RWPE1 (cell line): ENCODE data around the gene SOX1.

Experiments
- CTCF ChIA-PET: fragments of 350-600 bp; sonication (Branson Sonifier 250); formaldehyde crosslinking; extraction: SDS; loops from one replicate; lab custom pipeline; 2021; lab: Yijun Ruan, JAX
- POLR2A ChIA-PET: fragments of 400-600 bp; formaldehyde crosslinking; extraction: SDS; loops from one replicate; lab custom pipeline; 2020; ENCODE audit warnings: antibody characterized with exemption; ENCODE audit not compliant: low non-redundant PET; lab: Yijun Ruan, JAX
- DNase-seq: peaks from one replicate; pipeline ENCODE4 v3.0.0; 2012; ENCODE audit warnings: low spot score
- H3K27ac ChIP-seq: fragments of 450-650 bp; 2 replicates; pipeline ENCODE4 v1.5.1; 2017
- TF ChIP-seq, protein P1 (sequence below): fragments of 450-650 bp; conservative IDR thresholded peaks from 2 replicates; pipeline ENCODE4 v1.5.1; 2017; ENCODE audit warnings: low read depth, mild to moderate bottlenecking

SOX1 gene

DNA sequence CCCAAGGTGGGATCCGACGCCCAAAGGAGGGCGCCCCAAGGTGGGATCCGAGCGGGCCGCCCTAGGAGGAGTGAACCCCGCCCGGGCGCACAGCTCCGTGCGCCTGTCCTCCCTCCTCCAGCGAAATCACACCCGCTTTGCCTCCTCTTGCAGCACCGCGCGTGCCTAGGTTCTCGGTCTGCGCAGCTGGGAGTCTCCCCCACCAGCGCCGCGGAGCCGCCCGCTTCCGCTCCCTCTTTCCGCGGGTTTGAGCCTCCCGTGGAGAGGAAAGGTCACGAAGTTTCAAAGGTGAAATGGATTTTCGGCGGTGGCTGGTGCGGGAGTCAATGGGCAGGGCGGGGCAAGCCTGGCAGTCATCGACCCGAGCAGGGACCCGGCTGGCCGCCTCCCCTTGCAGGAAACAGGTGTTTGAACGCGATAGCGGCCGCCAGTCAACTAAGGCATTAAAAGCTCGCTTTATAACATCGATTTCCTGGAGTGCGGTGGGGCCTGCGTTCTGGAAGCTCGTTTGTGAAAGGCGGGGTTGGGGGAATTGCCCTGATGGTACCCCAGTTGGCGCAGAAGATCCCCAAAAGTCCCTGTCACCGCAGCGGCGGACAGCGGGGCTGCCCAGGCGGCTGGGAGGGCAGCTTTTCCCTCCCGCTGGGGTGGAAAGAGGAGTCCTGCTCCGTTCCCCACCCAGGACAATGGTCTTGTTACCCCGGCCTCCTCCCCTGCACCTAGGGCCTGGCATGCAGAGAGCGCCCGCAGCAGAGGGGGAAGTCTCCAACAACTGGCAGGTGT lies 9.0 kb upstream of the SOX1 start:
- H3K27ac ChIP-seq, result no peak overlapping the region
- ChIA-PET CTCF (interaction anchor here (0.6 kb wide), 1 partner anchor 419 kb away, joined by 3 read pairs; no protein-coding TSS in a partner anchor), POLR2A (no interaction called here)
- DNase-seq, result no peak
- TF ChIP-seq, protein P1, sequence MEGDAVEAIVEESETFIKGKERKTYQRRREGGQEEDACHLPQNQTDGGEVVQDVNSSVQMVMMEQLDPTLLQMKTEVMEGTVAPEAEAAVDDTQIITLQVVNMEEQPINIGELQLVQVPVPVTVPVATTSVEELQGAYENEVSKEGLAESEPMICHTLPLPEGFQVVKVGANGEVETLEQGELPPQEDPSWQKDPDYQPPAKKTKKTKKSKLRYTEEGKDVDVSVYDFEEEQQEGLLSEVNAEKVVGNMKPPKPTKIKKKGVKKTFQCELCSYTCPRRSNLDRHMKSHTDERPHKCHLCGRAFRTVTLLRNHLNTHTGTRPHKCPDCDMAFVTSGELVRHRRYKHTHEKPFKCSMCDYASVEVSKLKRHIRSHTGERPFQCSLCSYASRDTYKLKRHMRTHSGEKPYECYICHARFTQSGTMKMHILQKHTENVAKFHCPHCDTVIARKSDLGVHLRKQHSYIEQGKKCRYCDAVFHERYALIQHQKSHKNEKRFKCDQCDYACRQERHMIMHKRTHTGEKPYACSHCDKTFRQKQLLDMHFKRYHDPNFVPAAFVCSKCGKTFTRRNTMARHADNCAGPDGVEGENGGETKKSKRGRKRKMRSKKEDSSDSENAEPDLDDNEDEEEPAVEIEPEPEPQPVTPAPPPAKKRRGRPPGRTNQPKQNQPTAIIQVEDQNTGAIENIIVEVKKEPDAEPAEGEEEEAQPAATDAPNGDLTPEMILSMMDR, result no peak

DNA sequence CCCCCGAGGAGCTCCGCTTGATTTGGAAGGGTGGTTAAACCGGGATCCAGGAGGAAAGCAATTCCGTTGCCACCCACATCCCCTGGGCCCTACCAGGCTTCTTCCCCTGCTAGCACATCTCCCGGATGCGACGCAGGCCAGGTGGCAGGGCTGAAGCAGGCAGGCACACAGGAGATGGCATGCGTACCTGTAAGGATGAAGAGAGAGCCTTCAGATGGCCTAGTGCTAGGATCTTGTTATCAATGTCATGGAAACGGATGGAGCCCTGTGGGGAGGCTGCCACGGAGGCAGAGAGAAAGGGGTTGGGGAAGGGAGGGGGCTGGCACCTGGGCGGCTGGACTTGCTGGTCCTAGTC lies 8.5 kb upstream of the SOX1 start:
- ChIA-PET POLR2A (no interaction called here), CTCF (interaction anchor here (0.7 kb wide), 1 partner anchor 14 kb away, joined by 4 read pairs; no protein-coding TSS in a partner anchor)
- TF ChIP-seq, protein P1, result no peak
- no peak for DNase-seq
- no peak overlapping the region for H3K27ac ChIP-seq

DNA sequence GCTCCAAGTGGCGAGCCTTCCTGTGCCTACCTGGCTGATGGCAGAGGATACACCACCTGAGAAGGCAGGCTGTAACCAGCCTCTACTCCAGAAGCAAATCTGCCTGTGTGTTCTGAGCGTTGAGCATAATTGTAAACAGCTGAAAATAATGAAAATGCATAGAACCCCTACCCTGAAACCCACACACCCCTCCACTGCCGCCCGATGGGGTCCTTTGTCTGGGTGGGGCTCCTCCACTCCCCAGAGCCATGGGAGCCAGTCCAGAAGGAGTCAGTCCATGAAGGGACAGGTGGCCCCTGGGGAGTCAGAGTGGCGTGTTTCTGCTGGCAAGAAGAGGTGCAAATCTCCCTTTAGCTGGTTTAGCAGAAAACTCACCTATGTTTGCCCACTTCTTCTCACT lies 8.0 kb upstream of the SOX1 start:
- no peak overlapping the region for H3K27ac ChIP-seq
- TF ChIP-seq, protein P1, result no peak
- ChIA-PET POLR2A (no interaction called here), CTCF (interaction anchor here (0.7 kb wide), 1 partner anchor 14 kb away, joined by 4 read pairs; no protein-coding TSS in a partner anchor)
- no peak for DNase-seq

DNA sequence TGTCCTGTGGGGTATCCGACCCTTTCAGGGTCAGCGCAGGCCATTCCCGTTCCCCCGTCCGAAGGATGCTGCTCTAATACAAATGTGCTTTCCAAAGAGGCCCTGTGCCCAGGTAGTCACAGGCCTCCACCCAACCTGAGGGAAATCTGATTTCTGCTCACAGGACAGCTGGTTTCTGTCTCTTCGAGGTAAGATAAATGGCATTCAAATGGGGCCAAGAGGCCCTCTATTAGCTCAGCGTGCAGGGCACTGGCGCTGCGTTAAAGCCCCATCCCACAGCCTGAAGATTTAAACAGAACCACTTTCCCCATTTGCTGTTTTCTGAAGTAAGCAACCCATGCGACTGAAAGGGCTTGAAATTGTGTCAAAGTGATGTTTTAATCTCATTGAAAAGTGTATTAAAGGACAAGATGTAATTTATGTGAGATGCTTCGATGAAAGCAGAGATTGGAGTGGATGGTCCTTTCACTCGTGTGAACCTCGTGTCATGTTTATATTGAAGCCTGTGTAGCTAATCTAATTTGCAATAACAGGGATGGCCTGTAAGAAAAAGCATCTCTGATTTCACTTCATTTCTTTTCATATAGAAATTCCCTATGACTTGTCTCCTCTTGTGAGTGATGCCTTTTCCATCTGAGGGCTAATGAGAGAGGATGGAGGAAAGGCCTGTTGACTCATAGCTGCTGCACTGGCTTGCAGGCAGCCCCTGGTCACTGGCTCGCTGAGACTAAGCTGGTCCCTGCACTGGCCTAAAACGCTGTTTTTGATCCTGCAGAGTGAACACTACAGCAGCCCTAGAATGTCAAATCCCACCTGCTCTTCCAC lies 7.3 kb upstream of the SOX1 start:
- TF ChIP-seq, protein P1, result no peak
- DNase-seq, result no peak
- no peak overlapping the region for H3K27ac ChIP-seq
- ChIA-PET CTCF (interaction anchor here (0.7 to 1.2 kb wide), 2 partner anchors 43 to 69 kb away, joined by 3 read pairs; no protein-coding TSS in a partner anchor), POLR2A (no interaction called here)

DNA sequence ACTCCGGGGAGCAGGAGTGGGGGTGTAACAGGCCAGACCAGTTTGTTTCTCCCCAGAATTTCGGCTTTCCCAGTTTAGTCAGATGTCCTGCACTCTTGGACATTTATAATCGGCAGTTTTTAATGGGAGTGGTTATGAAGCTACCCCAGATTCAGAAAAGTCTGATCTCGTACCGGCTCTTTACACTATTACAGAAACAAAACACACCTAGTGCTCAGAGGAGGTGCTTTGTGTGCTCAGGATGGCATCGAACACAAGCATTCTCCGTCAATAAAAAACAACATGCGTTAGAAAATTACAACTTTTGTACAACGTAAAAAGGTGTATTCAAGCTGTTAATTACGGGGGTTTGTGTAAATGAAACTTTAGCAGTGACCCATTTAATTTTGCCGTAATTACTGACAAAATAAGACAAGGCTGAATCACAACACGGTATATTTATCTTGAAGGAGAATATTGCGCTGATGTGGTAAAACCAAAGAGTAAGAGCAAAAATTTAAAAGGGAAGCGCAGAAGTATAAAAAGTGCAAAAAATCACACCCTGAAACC lies 6.6 kb upstream of the SOX1 start:
- no peak for DNase-seq
- TF ChIP-seq, protein P1, result no peak
- CTCF ChIA-PET, result interaction anchor here (0.6 to 1.2 kb wide), 3 partner anchors 43 to 319 kb away, joined by 3 read pairs; no protein-coding TSS in a partner anchor
- no peak overlapping the region for H3K27ac ChIP-seq
- POLR2A ChIA-PET, result no interaction called here

DNA sequence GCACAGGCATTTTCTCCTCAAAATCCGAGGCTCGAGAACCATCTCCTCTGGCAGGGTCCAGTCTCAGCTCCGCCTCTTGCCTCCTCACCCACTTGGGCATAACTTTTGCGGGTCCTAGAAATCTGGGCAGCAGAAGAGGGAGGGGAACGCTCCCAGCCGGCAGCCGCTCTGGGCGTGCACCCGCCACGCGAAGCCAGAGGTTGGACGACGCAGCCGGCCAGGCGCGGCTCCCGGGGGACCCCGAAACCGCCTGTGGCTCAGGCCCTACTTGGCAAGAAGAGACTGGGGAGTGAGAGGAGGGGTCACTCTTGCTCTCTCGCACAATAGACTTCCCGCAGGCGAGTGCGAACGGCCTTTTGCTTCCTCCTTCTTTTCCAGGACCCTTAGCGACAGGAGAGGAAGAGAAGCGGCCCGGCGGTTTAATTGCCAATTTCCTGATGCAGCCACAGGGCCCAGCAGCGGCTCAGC lies 6.0 kb upstream of the SOX1 start:
- CTCF ChIA-PET, result interaction anchor here (0.6 kb wide), 1 partner anchor 319 kb away, joined by 3 read pairs; no protein-coding TSS in a partner anchor
- TF ChIP-seq, protein P1, result no peak
- POLR2A ChIA-PET, result no interaction called here
- H3K27ac ChIP-seq, result no peak overlapping the region
- DNase-seq, result no peak
